SJCRH30 (cell line): ENCODE results near the gene ADARB2. TPM values are rescaled to one million over a fixed set of nuclear protein-coding genes. Genes with fewer than 3 reads are reported as not detected.

Experiments used
- DNase-seq, 2 experiments: peaks; one replicate each; pipeline ENCODE4 v3.0.0-alpha.2; 2015 to 2020
- H3K27ac ChIP-seq: fragments of 250-450 bp; sonication (Bioruptor Pico); 2 replicates; pipeline ENCODE4 v1.5.1; 2020; ENCODE audit warnings: mild to moderate bottlenecking, moderate library complexity
- H3K27me3 ChIP-seq: fragments of 250-450 bp; sonication (Bioruptor Pico); 2 replicates; pipeline ENCODE4 v1.5.1; 2020; ENCODE audit warnings: mild to moderate bottlenecking, moderate library complexity
- H3K36me3 ChIP-seq: fragments of 250-450 bp; sonication (Bioruptor Pico); 2 replicates; pipeline ENCODE4 v1.5.1; 2020; ENCODE audit warnings: mild to moderate bottlenecking, moderate library complexity
- H3K4me1 ChIP-seq: fragments of 250-450 bp; sonication (Bioruptor Pico); 2 replicates; pipeline ENCODE4 v1.5.1; 2020; ENCODE audit warnings: mild to moderate bottlenecking, moderate library complexity
- H3K4me3 ChIP-seq: fragments of 250-450 bp; sonication (Bioruptor Pico); 2 replicates; pipeline ENCODE4 v1.5.1; 2020; ENCODE audit warnings: mild to moderate bottlenecking, moderate library complexity
- H3K9me3 ChIP-seq: fragments of 250-450 bp; sonication (Bioruptor Pico); replicated peaks from 2 replicates; pipeline ENCODE4 v1.5.1; 2020; ENCODE audit warnings: mild to moderate bottlenecking, moderate library complexity
- total RNA-seq: library from RNA; depleted of rRNA; stranded (reverse); fragments of >200 nt; shearing (Covaris generic); gene quantifications from 2 replicates; pipeline ENCODE4 v1.2.3, GENCODE V29; 2014

The ADARB2 gene
- total RNA-seq, 1 experiment from 2014 or later: not detected

DNA sequence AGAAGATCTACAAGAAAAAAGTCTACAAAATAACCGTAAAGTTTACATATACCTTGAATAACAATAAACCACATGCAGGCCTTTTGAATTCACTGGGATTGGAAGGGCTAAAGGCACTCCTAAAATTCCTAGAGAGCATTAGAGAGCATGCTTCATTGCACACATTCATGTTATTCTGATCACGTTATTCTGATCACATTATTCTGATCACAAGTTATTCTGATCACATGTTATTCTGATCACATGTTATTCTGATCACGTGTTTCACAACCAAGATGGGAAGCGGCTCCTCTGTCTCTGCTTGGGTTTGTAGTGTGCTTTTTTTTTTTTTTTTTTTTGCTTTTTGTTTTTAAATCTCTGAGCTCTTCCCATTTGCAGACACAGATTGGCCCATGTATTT lies 20.5 kb downstream of the ADARB2 start:
- DNase-seq: no peak
- Histone ChIP-seq H3K4me1 (no peaks in the 10 kb centered on the region), H3K27ac (no peak overlapping the region), H3K9me3 (no peaks in the 10 kb centered on the region), H3K36me3 (no peaks in the 10 kb centered on the region), H3K27me3 (no peaks in the 10 kb centered on the region), H3K4me3 (no peak overlapping the region)

- Histone ChIP-seq H3K4me3 (no peak overlapping the region), H3K4me1 (no peaks in the 10 kb centered on the region), H3K9me3 (no peaks in the 10 kb centered on the region), H3K27ac (no peak overlapping the region), H3K36me3 (no peaks in the 10 kb centered on the region), H3K27me3 (no peaks in the 10 kb centered on the region)
- DNase-seq: peak in 1 of 2 experiments; percentile 0
These were observed 21.5 kb downstream of the ADARB2 start for GRCh38 chr10:1715821-1716220.

GRCh38 chr10:1712944-1713671 lies 24.2 kb downstream of the ADARB2 start:
- H3K4me3 ChIP-seq: no peak overlapping the region
- H3K27ac ChIP-seq: no peak overlapping the region
- no peak for DNase-seq
- H3K4me1 ChIP-seq: no peaks in the 10 kb centered on the region
- no peaks in the 10 kb centered on the region for H3K36me3 ChIP-seq
- no peaks in the 10 kb centered on the region for H3K27me3 ChIP-seq
- H3K9me3 ChIP-seq: no peaks in the 10 kb centered on the region

- H3K4me3 ChIP-seq: no peak overlapping the region
- no peaks in the 10 kb centered on the region for H3K36me3 ChIP-seq
- H3K4me1 ChIP-seq: no peaks in the 10 kb centered on the region
- H3K27ac ChIP-seq: no peak overlapping the region
- H3K9me3 ChIP-seq: no peaks in the 10 kb centered on the region
- no peaks in the 10 kb centered on the region for H3K27me3 ChIP-seq
- DNase-seq: no peak
These were observed 25.0 kb downstream of the ADARB2 start for GRCh38 chr10:1712314-1712713.

GRCh38 chr10:1709161-1709560 lies 28.2 kb downstream of the ADARB2 start:
- no peak overlapping the region for H3K4me3 ChIP-seq
- H3K36me3 ChIP-seq: no peaks in the 10 kb centered on the region
- H3K27ac ChIP-seq: no peak overlapping the region
- no peaks in the 10 kb centered on the region for H3K27me3 ChIP-seq
- DNase-seq: no peak
- H3K4me1 ChIP-seq: no peaks in the 10 kb centered on the region
- no peaks in the 10 kb centered on the region for H3K9me3 ChIP-seq

DNA sequence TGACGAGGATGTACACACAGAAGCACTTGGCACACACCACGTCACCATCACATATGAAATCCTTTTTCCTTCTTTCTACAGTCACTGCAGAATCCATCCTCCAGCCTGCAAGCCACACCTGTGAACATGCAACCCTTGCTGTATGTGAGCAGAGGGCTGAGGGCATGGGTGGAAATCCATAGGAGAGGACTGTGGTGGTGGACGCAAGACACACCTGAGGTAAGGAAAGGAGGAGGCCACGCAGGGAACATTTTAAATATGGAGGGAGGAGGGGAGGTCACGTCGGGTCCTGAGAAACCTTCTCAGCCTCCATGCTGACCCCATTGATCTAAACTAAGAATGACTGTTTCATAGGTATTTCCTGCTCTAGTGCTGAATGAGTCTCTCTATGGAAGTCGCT lies 28.6 kb downstream of the ADARB2 start:
- Histone ChIP-seq H3K27me3 (no peaks in the 10 kb centered on the region), H3K27ac (no peak overlapping the region), H3K9me3 (no peaks in the 10 kb centered on the region), H3K36me3 (no peaks in the 10 kb centered on the region), H3K4me1 (no peaks in the 10 kb centered on the region), H3K4me3 (no peak overlapping the region)
- no peak for DNase-seq

DNA sequence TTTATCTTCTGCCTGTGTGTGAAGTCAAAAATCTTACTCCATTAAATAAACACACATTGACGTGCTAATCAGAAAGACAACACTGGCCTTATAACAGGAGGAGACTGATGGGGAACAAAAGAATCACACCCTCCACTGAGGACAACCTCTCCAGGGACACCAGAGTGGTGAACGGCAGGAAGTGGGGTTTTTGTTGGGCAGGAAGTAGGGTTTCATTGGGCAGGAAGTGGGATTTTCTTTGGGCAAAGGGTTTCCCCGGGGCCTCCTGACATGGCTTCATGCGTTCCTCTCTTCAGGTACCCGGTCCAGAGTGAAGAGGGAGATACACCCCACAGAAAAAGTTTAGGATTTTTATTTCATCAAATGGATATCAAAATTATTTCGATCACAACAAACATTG lies 30.6 kb downstream of the ADARB2 start:
- no peak overlapping the region for H3K27ac ChIP-seq
- no peaks in the 10 kb centered on the region for H3K27me3 ChIP-seq
- H3K4me3 ChIP-seq: no peak overlapping the region
- no peaks in the 10 kb centered on the region for H3K4me1 ChIP-seq
- DNase-seq: no peak
- no peaks in the 10 kb centered on the region for H3K9me3 ChIP-seq
- no peaks in the 10 kb centered on the region for H3K36me3 ChIP-seq

GRCh38 chr10:1706256-1706655 lies 31.1 kb downstream of the ADARB2 start:
- Histone ChIP-seq H3K27ac (no peak overlapping the region), H3K27me3 (no peaks in the 10 kb centered on the region), H3K36me3 (no peaks in the 10 kb centered on the region), H3K9me3 (no peaks in the 10 kb centered on the region), H3K4me1 (no peaks in the 10 kb centered on the region), H3K4me3 (no peak overlapping the region)
- no peak for DNase-seq

DNA sequence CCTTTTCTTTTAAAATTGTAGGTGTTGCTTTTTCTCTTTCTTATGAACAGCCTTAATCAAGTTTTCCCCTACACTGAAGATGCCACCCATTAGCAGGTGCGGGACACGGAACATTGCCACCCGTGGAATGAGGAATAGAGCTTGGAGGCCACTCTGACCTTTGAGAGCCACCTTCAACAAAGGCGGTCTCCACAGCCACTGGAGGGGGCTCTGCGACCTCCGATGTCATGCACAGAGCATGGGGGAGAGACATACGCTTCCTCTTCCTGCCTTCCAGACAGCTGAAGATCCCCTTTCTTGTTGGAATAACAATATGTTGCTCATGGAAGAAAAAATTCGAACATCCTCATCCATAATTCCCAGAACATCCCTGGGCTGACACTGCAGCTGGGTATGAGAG lies 39.1 kb downstream of the ADARB2 start:
- Histone ChIP-seq H3K27ac (no peak overlapping the region), H3K9me3 (no peaks in the 10 kb centered on the region), H3K36me3 (no peaks in the 10 kb centered on the region), H3K4me3 (no peak overlapping the region), H3K4me1 (no peaks in the 10 kb centered on the region), H3K27me3 (no peaks in the 10 kb centered on the region)
- DNase-seq: no peak

DNA sequence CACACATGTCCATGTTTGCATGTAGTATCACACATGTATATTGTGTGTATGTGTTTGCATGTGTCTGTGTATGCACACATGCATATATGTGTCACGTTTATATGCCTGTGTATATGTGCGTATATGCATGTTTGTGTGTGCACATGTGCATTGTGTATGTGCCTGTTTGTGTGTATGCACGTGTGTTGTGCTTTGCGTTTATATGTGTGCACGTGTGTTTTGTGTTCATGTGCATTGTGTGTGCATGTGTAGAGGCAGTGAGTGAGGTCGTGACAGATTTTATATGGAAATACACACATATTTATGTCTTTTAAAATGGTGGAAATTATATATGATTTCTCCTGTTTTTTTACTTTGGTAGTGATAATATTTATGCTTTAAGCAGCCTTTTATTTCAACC lies 41.2 kb downstream of the ADARB2 start:
- H3K4me3 ChIP-seq: no peak overlapping the region
- no peaks in the 10 kb centered on the region for H3K4me1 ChIP-seq
- H3K36me3 ChIP-seq: no peaks in the 10 kb centered on the region
- H3K27me3 ChIP-seq: no peaks in the 10 kb centered on the region
- no peak for DNase-seq
- H3K9me3 ChIP-seq: no peaks in the 10 kb centered on the region
- no peak overlapping the region for H3K27ac ChIP-seq

GRCh38 chr10:1690086-1690485 lies 47.2 kb downstream of the ADARB2 start:
- DNase-seq: no peak
- Histone ChIP-seq H3K27me3 (no peaks in the 10 kb centered on the region), H3K4me1 (no peaks in the 10 kb centered on the region), H3K36me3 (no peaks in the 10 kb centered on the region), H3K9me3 (no peaks in the 10 kb centered on the region), H3K27ac (no peak overlapping the region), H3K4me3 (no peak overlapping the region)

DNA sequence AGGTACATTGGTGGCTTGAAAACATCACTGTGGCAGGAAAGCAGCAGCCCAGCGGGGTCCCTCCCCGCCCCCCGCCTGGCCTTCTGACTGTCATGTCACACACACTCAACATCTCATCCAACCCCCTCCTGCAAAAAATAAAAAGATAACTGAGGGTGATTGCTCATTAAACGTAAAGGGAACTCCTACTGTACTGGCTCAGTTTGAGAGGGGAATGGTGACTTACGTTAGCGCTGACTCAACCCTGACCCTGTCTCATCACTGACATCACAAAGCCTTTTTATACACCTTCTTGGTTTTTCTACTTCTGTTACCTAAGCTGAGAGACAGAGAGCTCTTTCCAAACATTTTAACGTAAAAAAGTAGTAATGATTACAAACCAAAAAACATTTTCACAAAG lies 48.8 kb downstream of the ADARB2 start:
- Histone ChIP-seq H3K27me3 (no peaks in the 10 kb centered on the region), H3K4me3 (no peak overlapping the region), H3K27ac (no peak overlapping the region), H3K36me3 (no peaks in the 10 kb centered on the region), H3K9me3 (no peaks in the 10 kb centered on the region), H3K4me1 (no peaks in the 10 kb centered on the region)
- DNase-seq: no peak

GRCh38 chr10:1687623-1688150 lies 49.6 kb downstream of the ADARB2 start:
- Histone ChIP-seq H3K9me3 (no peaks in the 10 kb centered on the region), H3K27ac (no peak overlapping the region), H3K4me1 (no peaks in the 10 kb centered on the region), H3K36me3 (no peaks in the 10 kb centered on the region), H3K27me3 (no peaks in the 10 kb centered on the region), H3K4me3 (no peak overlapping the region)
- no peak for DNase-seq

DNA sequence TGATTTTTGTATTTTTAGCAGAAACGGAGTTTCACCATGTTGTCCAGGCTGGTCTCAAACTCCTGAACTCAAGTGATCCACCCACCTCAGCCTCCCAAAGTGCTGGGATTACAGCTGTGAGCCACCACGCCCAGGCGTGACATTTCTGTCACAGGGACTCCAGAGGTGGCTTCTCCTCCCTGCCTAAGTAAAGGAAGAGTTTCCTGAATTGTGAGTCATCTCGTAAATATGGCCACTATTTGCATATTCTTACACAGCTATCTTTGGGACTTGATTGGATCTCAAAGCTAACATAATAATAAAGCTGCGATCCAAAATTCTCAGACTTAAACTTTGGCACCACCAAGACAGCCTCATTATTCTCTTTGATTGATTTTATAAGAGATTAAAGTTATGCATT lies 50.1 kb downstream of the ADARB2 start:
- Histone ChIP-seq H3K27me3 (no peaks in the 10 kb centered on the region), H3K36me3 (no peaks in the 10 kb centered on the region), H3K4me3 (no peak overlapping the region), H3K27ac (no peak overlapping the region), H3K4me1 (no peaks in the 10 kb centered on the region), H3K9me3 (no peaks in the 10 kb centered on the region)
- DNase-seq: no peak

GRCh38 chr10:1686491-1686749 lies 50.9 kb downstream of the ADARB2 start:
- no peaks in the 10 kb centered on the region for H3K4me1 ChIP-seq
- H3K27ac ChIP-seq: no peak overlapping the region
- H3K36me3 ChIP-seq: no peaks in the 10 kb centered on the region
- no peak for DNase-seq
- H3K9me3 ChIP-seq: no peaks in the 10 kb centered on the region
- H3K27me3 ChIP-seq: no peaks in the 10 kb centered on the region
- H3K4me3 ChIP-seq: no peak overlapping the region

DNA sequence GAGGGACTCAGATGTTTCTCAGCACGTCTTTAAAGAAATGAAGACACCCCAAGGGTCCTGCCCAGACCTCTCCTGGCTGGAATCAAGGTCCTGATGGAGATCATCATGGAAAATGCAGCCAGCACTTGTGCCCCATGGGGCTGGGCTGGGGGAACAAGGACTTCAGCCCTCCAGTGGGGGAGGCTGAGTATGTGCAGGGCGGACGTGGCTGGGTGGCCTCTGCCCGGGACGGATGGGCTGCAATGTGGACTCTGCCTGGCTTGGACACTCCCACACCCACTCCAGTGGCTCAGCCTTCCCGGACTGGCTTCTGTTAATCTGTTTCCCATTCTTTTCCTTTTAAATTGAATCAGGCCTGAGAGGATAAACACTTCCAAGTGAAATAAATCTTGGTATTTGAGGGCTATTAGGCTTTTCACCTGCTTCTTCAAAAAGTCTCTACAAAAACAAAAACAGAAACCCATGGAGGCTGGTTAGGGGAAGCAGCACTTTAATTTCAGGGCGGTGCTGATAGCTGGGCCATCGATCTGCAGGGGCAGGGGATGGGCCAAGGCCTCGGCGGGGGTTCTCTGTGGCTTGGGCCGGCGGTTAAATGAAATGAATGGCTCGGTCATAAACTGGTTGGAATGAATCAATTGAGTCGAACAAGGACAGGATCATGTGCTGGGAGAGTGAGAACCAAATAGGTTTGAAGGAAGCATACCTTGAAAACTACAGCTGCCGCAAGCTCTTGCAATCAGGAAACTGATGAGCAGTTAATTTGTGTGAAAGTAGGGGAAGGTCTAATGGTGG lies 51.4 kb downstream of the ADARB2 start:
- no peaks in the 10 kb centered on the region for H3K27me3 ChIP-seq
- H3K36me3 ChIP-seq: no peaks in the 10 kb centered on the region
- H3K27ac ChIP-seq: no peak overlapping the region
- no peak for DNase-seq
- no peaks in the 10 kb centered on the region for H3K4me1 ChIP-seq
- no peak overlapping the region for H3K4me3 ChIP-seq
- no peaks in the 10 kb centered on the region for H3K9me3 ChIP-seq
